22Rv1 (cell line): ENCODE results near the gene SRPK2.

ENCODE experiments used
- H3K27ac ChIP-seq: fragments of 450-650 bp; 2 replicates; pipeline ENCODE4 v1.5.1; 2017
- CTCF ChIP-seq: fragments of 450-650 bp; IDR thresholded peaks from 2 replicates; pipeline ENCODE4 v1.5.1; 2017; ENCODE audit warnings: mild to moderate bottlenecking
- ZFX ChIP-seq: fragments of 450-650 bp; IDR thresholded peaks from 2 replicates; pipeline ENCODE4 v1.6.1; 2017; ENCODE audit warnings: antibody characterized with exemption, borderline replicate concordance

SRPK2 gene

GRCh38 chr7:105098863-105099515 is 289.7 kb downstream of the SRPK2 start:
- TF ChIP-seq ZFX (no peak), CTCF (no peak)
- peak overlapping the region; percentile 1; the same call in 1 of the 2 replicates for H3K27ac ChIP-seq

- TF ChIP-seq CTCF (no peak), ZFX (no peak)
- no peak overlapping the region for H3K27ac ChIP-seq
These were observed 291.1 kb downstream of the SRPK2 start for GRCh38 chr7:105097619-105098018.

GRCh38 chr7:105096306-105096705 is 292.4 kb downstream of the SRPK2 start:
- TF ChIP-seq ZFX: no peak
- H3K27ac ChIP-seq: no peak overlapping the region

- H3K27ac ChIP-seq: no peak overlapping the region
These were observed 293.8 kb downstream of the SRPK2 start for GRCh38 chr7:105094966-105095365.

GRCh38 chr7:105088456-105088855 is 300.3 kb downstream of the SRPK2 start:
- TF ChIP-seq CTCF: no peak
- TF ChIP-seq ZFX: no peak
- no peak overlapping the region for H3K27ac ChIP-seq

More at GRCh38 chr7:105094966-105095365, 293.8 kb downstream of the SRPK2 start:
- TF ChIP-seq ZFX (no peak), CTCF (no peak)

- H3K27ac ChIP-seq: no peak overlapping the region
- no peak for TF ChIP-seq CTCF
These were observed 300.7 kb downstream of the SRPK2 start for GRCh38 chr7:105087981-105088380.

GRCh38 chr7:105086850-105087249 is 301.9 kb downstream of the SRPK2 start:
- no peak for TF ChIP-seq ZFX
- no peak overlapping the region for H3K27ac ChIP-seq

- no peak for TF ChIP-seq ZFX
- no peak for TF ChIP-seq CTCF
- no peak overlapping the region for H3K27ac ChIP-seq
These were observed 304.1 kb downstream of the SRPK2 start for GRCh38 chr7:105084581-105084980.
